Ascending aorta (tissue), 2 donors: Measurements from ENCODE around the gene PDHA1. TPM values are rescaled to one million over a fixed set of nuclear protein-coding genes. Genes with fewer than 3 reads are reported as not detected.
A peak's percentile ranks its signal among the peaks of the same experiment; 100 is the strongest.

Source experiments
- DNase-seq, 2 donors: peaks; one replicate each; pipeline ENCODE4 v3.0.0-alpha.2; 2019; ENCODE audit warnings: low spot score in 2 of 2
- H3K27ac ChIP-seq, 2 donors: fragments of 200-600 bp; sonication (generic); one replicate each; pipeline ENCODE4 v1.5.1; 2016 to 2017; ENCODE audit warnings: mild to moderate bottlenecking in 1 of 2
- H3K27me3 ChIP-seq: fragments of 200-600 bp; sonication (generic); one replicate; pipeline ENCODE4 v1.5.1; 2017
- H3K36me3 ChIP-seq, 2 donors: fragments of 200-600 bp; sonication (generic); one replicate each; pipeline ENCODE4 v1.5.1; 2016
- H3K4me1 ChIP-seq, 2 donors: fragments of 200-600 bp; sonication (generic); one replicate each; pipeline ENCODE4 v1.5.1; 2016 to 2017; ENCODE audit warnings: mild to moderate bottlenecking in 1 of 2
- H3K4me3 ChIP-seq, 2 donors: fragments of 200-600 bp; sonication (generic); one replicate each; pipeline ENCODE4 v1.5.1; 2016 to 2017; ENCODE audit warnings: mild to moderate bottlenecking in 1 of 2
- H3K9me3 ChIP-seq, 2 donors: fragments of 200-600 bp; sonication (generic); one replicate each; pipeline ENCODE4 v1.5.1; 2016
- CTCF ChIP-seq, 3 experiments: fragments of 200-600 bp in 2 of 3; fragments of 450-650 bp in 1 of 3; sonication (generic) in 2 of 3; IDR thresholded peaks; one replicate each; pipeline ENCODE4 v1.5.1; 2016 to 2019; ENCODE audit warnings: antibody characterized with exemption in 3 of 3, mild to moderate bottlenecking in 1 of 3, moderate library complexity in 1 of 3
- intact Hi-C: fragments of 100-400 bp; cut with DNase I; formaldehyde crosslinking; loops from one replicate; pipeline ENCODE4 v1.15.1; 2023
- total RNA-seq: library from RNA; depleted of rRNA; stranded (reverse); fragments of >200 nt; gene quantifications from one replicate; pipeline ENCODE4 v1.1.0, GENCODE V29; 2016

PDHA1 gene
- total RNA-seq, 1 donor from 2014 or later, result 30.9 TPM

GRCh38 chrX:19368576-19368975, 24.8 kb downstream of the PDHA1 start:
- no peak for DNase-seq
- H3K36me3 ChIP-seq, result no peaks in the 10 kb centered on the region
- H3K27me3 ChIP-seq, result no peaks in the 10 kb centered on the region
- no peaks in the 10 kb centered on the region for H3K9me3 ChIP-seq
- no peak overlapping the region for H3K27ac ChIP-seq
- H3K4me1 ChIP-seq, result no peaks in the 10 kb centered on the region
- no peak for TF ChIP-seq CTCF (IDR thresholded peaks at IDR 0.05)
- intact Hi-C loops, result no loop called here
- no peak overlapping the region for H3K4me3 ChIP-seq

- no peak for TF ChIP-seq CTCF (IDR thresholded peaks at IDR 0.05)
- intact Hi-C loops, result loop anchor here (10.0 kb wide), 2 partner anchors 145 to 515 kb away; partner anchors contain the start of genes MAP3K15 and SH3KBP1
These were observed 26.3 kb downstream of the PDHA1 start for GRCh38 chrX:19370061-19370460.

GRCh38 chrX:19372170-19372546, 28.4 kb downstream of the PDHA1 start:
- H3K4me3 ChIP-seq, result peak overlapping the region; percentile 45 to 60
- no peaks in the 10 kb centered on the region for H3K9me3 ChIP-seq
- H3K27ac ChIP-seq, result no peak overlapping the region
- peak; percentile 19 to 68 (median 40) for TF ChIP-seq CTCF (IDR thresholded peaks at IDR 0.05)
- H3K36me3 ChIP-seq, result no peaks in the 10 kb centered on the region
- intact Hi-C loops, result loop anchor here (10.0 kb wide), 2 partner anchors 143 to 513 kb away; partner anchors contain the start of genes MAP3K15 and SH3KBP1
- no peaks in the 10 kb centered on the region for H3K27me3 ChIP-seq
- DNase-seq, result peak in 1 of 2 donors; percentile 74
- no peaks in the 10 kb centered on the region for H3K4me1 ChIP-seq

More at GRCh38 chrX:19370061-19370460, 26.3 kb downstream of the PDHA1 start:
- H3K4me1 ChIP-seq, result no peaks in the 10 kb centered on the region
- no peak overlapping the region for H3K27ac ChIP-seq
- H3K36me3 ChIP-seq, result no peaks in the 10 kb centered on the region
- no peaks in the 10 kb centered on the region for H3K9me3 ChIP-seq
- H3K4me3 ChIP-seq, result no peak overlapping the region
- H3K27me3 ChIP-seq, result no peaks in the 10 kb centered on the region
- DNase-seq, result no peak

GRCh38 chrX:19372547-19373331, 29.0 kb downstream of the PDHA1 start:
- TF ChIP-seq CTCF (IDR thresholded peaks at IDR 0.05), result no peak
- no peak for DNase-seq
- Histone ChIP-seq H3K9me3 (no peaks in the 10 kb centered on the region), H3K27ac (no peak overlapping the region), H3K27me3 (no peaks in the 10 kb centered on the region), H3K36me3 (no peaks in the 10 kb centered on the region), H3K4me3 (peak overlapping the region; percentile 45 to 60), H3K4me1 (no peaks in the 10 kb centered on the region)
- intact Hi-C loops, result loop anchor here (10.0 kb wide), 2 partner anchors 142 to 512 kb away; partner anchors contain the start of genes MAP3K15 and SH3KBP1

GRCh38 chrX:19373351-19373891, 29.7 kb downstream of the PDHA1 start:
- no peaks in the 10 kb centered on the region for H3K4me1 ChIP-seq
- no peak overlapping the region for H3K27ac ChIP-seq
- no peaks in the 10 kb centered on the region for H3K9me3 ChIP-seq
- no peak for TF ChIP-seq CTCF (IDR thresholded peaks at IDR 0.05)
- H3K27me3 ChIP-seq, result no peaks in the 10 kb centered on the region
- H3K36me3 ChIP-seq, result no peaks in the 10 kb centered on the region
- peak overlapping the region in 1 of 2 donors; percentile 60 for H3K4me3 ChIP-seq
- intact Hi-C loops, result loop anchor here (10.0 kb wide), 2 partner anchors 141 to 511 kb away; partner anchors contain the start of genes MAP3K15 and SH3KBP1
- DNase-seq, result no peak
